Testis (tissue), 3 donors: ENCODE results near the gene SORT1. TPM values are rescaled to one million over a fixed set of nuclear protein-coding genes. Genes with fewer than 3 reads are reported as not detected.

Experiments used
- DNase-seq: peaks from one replicate; pipeline ENCODE4 v3.0.0-alpha.2; 2019
- H3K27ac ChIP-seq, 2 donors: fragments of 200-600 bp; sonication (generic); one replicate each; pipeline ENCODE4 v1.5.1; 2019
- H3K27me3 ChIP-seq: fragments of 200-600 bp; sonication (generic); one replicate; pipeline ENCODE4 v1.5.1; 2019
- H3K36me3 ChIP-seq: fragments of 200-600 bp; sonication (generic); one replicate; pipeline ENCODE4 v1.5.1; 2017; ENCODE audit warnings: low read depth; ENCODE audit errors: missing control alignments
- H3K4me1 ChIP-seq: fragments of 200-600 bp; sonication (generic); one replicate; pipeline ENCODE4 v1.5.1; 2019
- H3K4me3 ChIP-seq, 2 donors: fragments of 200-600 bp; sonication (generic); one replicate each; pipeline ENCODE4 v1.5.1; 2017 to 2019
- H3K9me3 ChIP-seq: fragments of 200-600 bp; sonication (generic); one replicate; pipeline ENCODE4 v1.5.1; 2017
- POLR2A ChIP-seq: fragments of 450-650 bp; IDR thresholded peaks from one replicate; pipeline ENCODE4 v1.6.1; 2017; ENCODE audit warnings: antibody characterized with exemption, mild to moderate bottlenecking, moderate library complexity
- WGBS, 2 donors: methylation state at CpG; one replicate each; pipeline ENCODE4 v1.1.5; 2018; 5-methylcytosine and 5-hydroxymethylcytosine counted together
- intact Hi-C: fragments of 100-400 bp; cut with DNase I; formaldehyde crosslinking; loops from one replicate; pipeline ENCODE4 v1.15.1; 2023; ENCODE audit warnings: low total_unique reads
- polyA plus RNA-seq: library from polyadenylated mRNA; stranded (reverse); fragments of 350-450 nt; fragmentation: Illumina TruSeq; extraction: RNeasy Lipid Tissue Mini Kit (QIAGEN cat#74804); gene quantifications from one replicate; pipeline ENCODE4 v1.2.3, GENCODE V29; 2014; ENCODE audit warnings: low read depth, low replicate concordance; ENCODE audit not compliant: insufficient read depth
- total RNA-seq, 2 donors: library from RNA; depleted of rRNA; stranded (reverse); fragments of >200 nt; gene quantifications; one replicate each; pipeline ENCODE4 v1.2.3, GENCODE V29; 2016
- TF ChIP-seq, protein P1 (sequence below), 3 experiments: fragments of 450-650 bp in 2 of 3; fragments of 200-600 bp in 1 of 3; sonication (generic) in 1 of 3; IDR thresholded peaks; one replicate each; pipeline ENCODE4 v1.5.1; 2016 to 2019; ENCODE audit warnings: antibody characterized with exemption in 3 of 3, mild to moderate bottlenecking in 2 of 3, moderate library complexity in 1 of 3

SORT1 gene
- total and polyA plus RNA-seq, 3 donors from 2014 or later: 110 to 212 (median 174) TPM

DNA sequence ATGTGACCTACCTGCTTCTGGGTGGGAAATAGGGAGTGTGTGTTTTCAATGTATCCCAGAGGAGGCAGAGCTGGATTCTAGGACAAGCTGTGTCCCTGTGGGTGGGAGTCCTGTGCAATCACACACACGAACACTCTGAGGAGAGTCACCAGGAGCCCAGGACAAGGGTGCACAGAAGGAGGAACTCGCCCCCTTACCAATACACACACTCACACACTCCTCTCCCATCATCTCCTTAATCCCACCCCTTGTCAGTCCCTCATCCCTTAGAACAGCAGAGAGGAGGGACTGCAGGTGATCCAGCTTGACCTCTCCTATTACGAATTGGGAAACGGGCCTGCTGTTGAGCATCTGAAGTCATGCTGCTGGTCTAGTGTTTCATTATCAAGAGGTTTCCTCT lies 82.4 kb downstream of the SORT1 start:
- no peak for DNase-seq
- H3K4me3 ChIP-seq: no peak overlapping the region
- no peaks in the 10 kb centered on the region for H3K36me3 ChIP-seq
- intact Hi-C loops: no loop called here
- no peak for TF ChIP-seq POLR2A
- TF ChIP-seq, protein P1, sequence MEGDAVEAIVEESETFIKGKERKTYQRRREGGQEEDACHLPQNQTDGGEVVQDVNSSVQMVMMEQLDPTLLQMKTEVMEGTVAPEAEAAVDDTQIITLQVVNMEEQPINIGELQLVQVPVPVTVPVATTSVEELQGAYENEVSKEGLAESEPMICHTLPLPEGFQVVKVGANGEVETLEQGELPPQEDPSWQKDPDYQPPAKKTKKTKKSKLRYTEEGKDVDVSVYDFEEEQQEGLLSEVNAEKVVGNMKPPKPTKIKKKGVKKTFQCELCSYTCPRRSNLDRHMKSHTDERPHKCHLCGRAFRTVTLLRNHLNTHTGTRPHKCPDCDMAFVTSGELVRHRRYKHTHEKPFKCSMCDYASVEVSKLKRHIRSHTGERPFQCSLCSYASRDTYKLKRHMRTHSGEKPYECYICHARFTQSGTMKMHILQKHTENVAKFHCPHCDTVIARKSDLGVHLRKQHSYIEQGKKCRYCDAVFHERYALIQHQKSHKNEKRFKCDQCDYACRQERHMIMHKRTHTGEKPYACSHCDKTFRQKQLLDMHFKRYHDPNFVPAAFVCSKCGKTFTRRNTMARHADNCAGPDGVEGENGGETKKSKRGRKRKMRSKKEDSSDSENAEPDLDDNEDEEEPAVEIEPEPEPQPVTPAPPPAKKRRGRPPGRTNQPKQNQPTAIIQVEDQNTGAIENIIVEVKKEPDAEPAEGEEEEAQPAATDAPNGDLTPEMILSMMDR (IDR thresholded peaks at IDR 0.05): no peak
- H3K9me3 ChIP-seq: no peaks in the 10 kb centered on the region
- H3K27ac ChIP-seq: peak overlapping the region in 1 of 2 donors; percentile 40
- H3K4me1 ChIP-seq: peaks cover 26% of the 10 kb centered on the region
- WGBS, 2 donors: 76 to 81% methylated on average over 4 of the region's 4 CpGs
- H3K27me3 ChIP-seq: no peaks in the 10 kb centered on the region

DNA sequence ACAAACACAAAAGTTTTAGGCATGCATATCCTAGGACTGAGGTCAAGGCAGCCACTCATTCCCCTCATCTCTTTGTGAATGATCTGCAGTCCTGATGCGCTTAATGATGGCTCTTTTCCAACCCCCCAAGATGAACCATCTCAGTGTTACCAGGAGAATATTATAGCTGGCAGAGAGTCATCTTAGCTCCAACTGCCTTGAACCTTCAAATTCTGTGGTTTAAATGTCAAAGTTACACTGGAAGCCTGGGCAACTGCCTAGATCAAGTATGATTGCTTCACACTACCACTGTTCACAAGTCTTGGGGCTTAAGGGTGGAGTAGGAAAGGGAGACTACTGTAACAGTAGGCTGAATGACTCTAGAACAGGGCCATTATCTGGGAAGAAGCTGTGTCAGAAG lies 82.9 kb downstream of the SORT1 start:
- TF ChIP-seq, protein P1 (IDR thresholded peaks at IDR 0.05): no peak
- TF ChIP-seq POLR2A: no peak
- H3K36me3 ChIP-seq: no peaks in the 10 kb centered on the region
- H3K4me3 ChIP-seq: no peak overlapping the region
- H3K9me3 ChIP-seq: no peaks in the 10 kb centered on the region
- intact Hi-C loops: no loop called here
- peak overlapping the region in 1 of 2 donors; percentile 40 for H3K27ac ChIP-seq
- DNase-seq: no peak
- no peaks in the 10 kb centered on the region for H3K27me3 ChIP-seq
- WGBS, 2 donors: 71 to 74% methylated on average over 1 of the region's 1 CpG
- H3K4me1 ChIP-seq: peaks cover 26% of the 10 kb centered on the region

DNA sequence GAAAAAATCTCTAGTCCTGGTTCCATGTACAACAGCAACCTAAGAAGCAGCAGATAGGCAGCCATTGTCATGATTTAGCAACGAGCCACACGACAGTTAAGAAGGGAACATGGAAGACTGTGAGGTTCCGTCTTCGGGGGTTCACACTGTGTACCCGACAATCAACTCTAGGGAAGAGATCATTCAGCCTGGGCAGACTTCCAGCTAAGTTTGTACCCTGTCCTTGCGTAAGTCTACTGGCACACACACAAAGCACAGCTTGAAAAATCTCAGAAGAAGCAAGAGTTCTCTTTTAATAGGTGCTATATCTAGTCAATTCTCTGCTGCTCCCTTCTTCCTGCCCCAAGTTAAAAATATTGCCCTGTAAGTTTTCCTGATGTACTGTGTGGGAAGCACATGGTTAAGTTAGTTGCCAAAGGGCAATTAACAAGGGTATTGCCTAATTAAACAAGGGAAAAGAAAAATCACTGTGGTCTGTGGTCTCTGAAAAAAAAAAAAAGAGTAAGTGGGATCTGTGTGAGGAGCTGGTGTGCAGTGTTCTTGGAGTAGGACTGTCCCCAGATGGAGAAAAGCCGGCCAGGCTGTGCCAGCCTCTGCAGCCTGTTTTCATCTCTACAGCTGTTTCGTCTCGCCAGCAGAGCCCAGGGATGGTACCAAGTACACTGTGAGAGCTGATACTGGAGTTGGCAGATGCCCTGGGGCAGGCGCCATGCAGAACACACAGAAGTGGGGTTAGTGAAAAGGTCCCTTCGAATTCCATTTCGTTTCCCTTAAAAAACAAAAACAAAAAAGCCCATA lies 84.5 kb downstream of the SORT1 start:
- TF ChIP-seq, protein P1 (IDR thresholded peaks at IDR 0.05): no peak
- no peak for TF ChIP-seq POLR2A
- DNase-seq: peak; percentile 72
- no peaks in the 10 kb centered on the region for H3K27me3 ChIP-seq
- no peaks in the 10 kb centered on the region for H3K36me3 ChIP-seq
- H3K4me3 ChIP-seq: no peak overlapping the region
- H3K4me1 ChIP-seq: peaks cover 26% of the 10 kb centered on the region
- intact Hi-C loops: no loop called here
- WGBS, 2 donors: 43 to 52% methylated on average over 12 of the region's 12 CpGs
- H3K9me3 ChIP-seq: no peaks in the 10 kb centered on the region
- peak overlapping the region; percentile 16 to 40 for H3K27ac ChIP-seq

DNA sequence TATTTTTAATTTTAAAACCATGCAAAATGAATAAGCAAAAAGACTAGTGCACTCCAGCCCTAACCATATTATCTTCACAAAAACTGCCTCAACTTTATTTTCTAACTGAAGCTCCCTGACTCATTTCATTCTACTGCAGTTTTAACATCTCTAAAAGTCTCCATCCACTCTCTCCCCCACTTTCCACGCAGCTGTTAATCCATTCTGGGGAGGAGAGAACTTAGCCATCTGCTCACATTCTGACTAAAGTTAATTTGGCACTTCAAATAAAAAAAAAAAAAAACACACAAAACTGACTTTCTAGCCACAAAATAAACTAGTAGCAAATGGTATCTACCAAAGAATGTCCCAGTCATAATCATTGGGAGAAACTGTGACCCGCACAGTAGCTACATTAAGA lies 85.5 kb downstream of the SORT1 start:
- Histone ChIP-seq H3K4me1 (peaks cover 33% of the 10 kb centered on the region), H3K27ac (peak overlapping the region; percentile 16 to 40), H3K36me3 (no peaks in the 10 kb centered on the region), H3K4me3 (no peak overlapping the region), H3K9me3 (no peaks in the 10 kb centered on the region), H3K27me3 (no peaks in the 10 kb centered on the region)
- TF ChIP-seq POLR2A: no peak
- TF ChIP-seq, protein P1 (IDR thresholded peaks at IDR 0.05): no peak
- intact Hi-C loops: no loop called here
- DNase-seq: no peak
- 59 to 66% methylated on average over 2 of the region's 2 CpGs for WGBS, 2 donors

DNA sequence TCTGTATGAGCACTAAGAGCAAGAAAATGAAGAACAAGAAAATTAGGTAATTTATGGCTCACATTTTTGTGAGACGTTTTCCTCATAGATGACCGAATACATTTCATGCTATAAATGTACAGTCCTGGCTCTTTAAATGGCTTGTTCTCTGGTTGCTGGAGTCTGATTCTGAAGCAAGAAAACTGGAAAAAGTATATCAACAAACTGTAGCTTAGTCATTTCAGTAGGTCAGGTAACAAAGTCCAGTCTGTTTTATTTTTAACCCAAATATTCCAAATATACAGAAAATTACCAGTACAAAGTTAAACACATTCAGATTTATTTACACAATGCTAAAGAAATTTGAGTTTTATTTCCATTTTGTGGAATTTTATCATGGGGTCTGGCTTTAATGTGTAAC lies 88.4 kb downstream of the SORT1 start:
- H3K27ac ChIP-seq: peak overlapping the region in 1 of 2 donors; percentile 19
- no peaks in the 10 kb centered on the region for H3K36me3 ChIP-seq
- 54 to 55% methylated on average over 2 of the region's 2 CpGs for WGBS, 2 donors

More for the DNA sequence above, 88.4 kb downstream of the SORT1 start:
- H3K9me3 ChIP-seq: no peaks in the 10 kb centered on the region
- peaks cover 62% of the 10 kb centered on the region for H3K4me1 ChIP-seq
- intact Hi-C loops: loop anchor here (10.0 kb wide), 1 partner anchor 75 kb away; no protein-coding TSS in a partner anchor
- H3K27me3 ChIP-seq: no peaks in the 10 kb centered on the region
- DNase-seq: no peak
- H3K4me3 ChIP-seq: no peak overlapping the region
- TF ChIP-seq POLR2A: no peak
- TF ChIP-seq, protein P1 (IDR thresholded peaks at IDR 0.05): no peak
